Endodermal cell (in vitro differentiated cells): ENCODE results near the gene AHDC1. TPM values are rescaled to one million over a fixed set of nuclear protein-coding genes. Genes with fewer than 3 reads are reported as not detected.

Experiments
- DNase-seq: peaks from one replicate; pipeline ENCODE4 v3.0.0-alpha.2; 2017
- H3K27ac ChIP-seq: 2 replicates; pipeline ENCODE4 v1.5.1; 2013; ENCODE audit warnings: mild to moderate bottlenecking, low read depth, low read length, moderate library complexity
- H3K27me3 ChIP-seq: 2 replicates; pipeline ENCODE4 v1.6.1; 2013; ENCODE audit warnings: mild to moderate bottlenecking, low read length, moderate library complexity; ENCODE audit not compliant: insufficient read depth, control insufficient read depth, poor library complexity, severe bottlenecking
- H3K36me3 ChIP-seq: 2 replicates; pipeline ENCODE4 v1.7.0; 2013; ENCODE audit warnings: mild to moderate bottlenecking, low read length, moderate library complexity; ENCODE audit not compliant: control insufficient read depth, insufficient read depth
- H3K4me1 ChIP-seq: one replicate; pipeline ENCODE4 v1.7.0; 2013; ENCODE audit warnings: low read length; ENCODE audit not compliant: control insufficient read depth, insufficient read depth
- H3K4me3 ChIP-seq: 2 replicates; pipeline ENCODE4 v1.5.1; 2013; ENCODE audit warnings: mild to moderate bottlenecking, low read length, moderate library complexity
- H3K9ac ChIP-seq: 2 replicates; pipeline ENCODE4 v1.6.1; 2013; ENCODE audit warnings: mild to moderate bottlenecking, low read length, moderate library complexity; ENCODE audit not compliant: poor library complexity, severe bottlenecking; ENCODE audit errors: extremely low read depth
- H3K9me3 ChIP-seq: 2 replicates; pipeline ENCODE4 v1.6.1; 2013; ENCODE audit warnings: mild to moderate bottlenecking, low read length, moderate library complexity; ENCODE audit not compliant: control insufficient read depth
- H3K27ac Mint-ChIP-seq: 2 replicates; pipeline ENCODE4 v1.8.0; 2020; ENCODE audit warnings: mixed read lengths
- H3K27me3 Mint-ChIP-seq: 2 replicates; pipeline ENCODE4 v1.8.0; 2021; ENCODE audit warnings: mild to moderate bottlenecking, mixed read lengths; ENCODE audit not compliant: insufficient read depth
- H3K36me3 Mint-ChIP-seq: 2 replicates; pipeline ENCODE4 v1.8.0; 2020; ENCODE audit warnings: low read depth, mixed read lengths
- H3K4me1 Mint-ChIP-seq: 2 replicates; pipeline ENCODE4 v1.8.0; 2020; ENCODE audit warnings: mixed read lengths
- H3K4me3 Mint-ChIP-seq: 2 replicates; pipeline ENCODE4 v1.8.0; 2020; ENCODE audit warnings: mild to moderate bottlenecking, moderate library complexity, mixed read lengths
- H3K9me3 Mint-ChIP-seq: 2 replicates; pipeline ENCODE4 v1.8.0; 2020; ENCODE audit warnings: mild to moderate bottlenecking, mixed read lengths
- WGBS, 2 experiments: methylation state at CpG; one replicate each; pipeline versions ENCODE4 v1.1.5 to v1.1.7; 2013; ENCODE audit warnings: missing lambda C conversion rate in 2 of 2, mixed read lengths in 1 of 2; ENCODE audit not compliant: insufficient coverage in 1 of 2, insufficient read length in 1 of 2; 5-methylcytosine and 5-hydroxymethylcytosine counted together
- total RNA-seq, 2 donors: library from RNA; stranded (reverse); fragmentation: NEBNext Ultra II Directional in 1 of 2; extraction: Animal tissue kit (Norgen Biotek cat#: 25700) in 1 of 2; gene quantifications; 2 replicates in 1 of 2; 3 replicates in 1 of 2; pipeline ENCODE4 v1.2.1, GENCODE V29; 2021
- TF ChIP-seq, protein P1 (sequence below): fragments of 200-600 bp; sonication (generic); conservative IDR thresholded peaks from 2 replicates; pipeline ENCODE4 v1.5.0; 2021; ENCODE audit warnings: antibody characterized with exemption, mild to moderate bottlenecking

Gene AHDC1
- total RNA-seq, 2 donors from 2014 or later = 39.3 to 41.2 TPM

DNA sequence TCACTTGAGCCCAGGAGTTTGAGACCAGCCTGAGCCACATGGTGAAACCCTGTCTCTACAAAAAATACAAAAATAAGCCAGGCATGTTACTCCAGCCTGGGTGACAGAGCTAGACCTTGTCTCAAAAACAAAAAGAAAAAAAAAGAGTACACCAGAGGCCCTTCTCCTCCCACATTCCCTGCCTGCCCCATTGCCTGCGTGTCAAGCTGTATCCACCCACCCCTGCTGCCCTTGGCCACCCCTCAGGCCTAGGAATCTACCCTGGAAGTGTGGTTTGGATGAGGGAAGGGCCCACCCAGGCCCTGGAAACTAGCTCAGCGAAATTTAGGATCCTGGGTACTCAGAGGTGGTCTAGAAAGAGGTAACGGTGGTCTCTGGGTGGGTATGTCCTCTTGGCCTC, 88.3 kb downstream of the AHDC1 start:
- Histone ChIP-seq H3K9ac (no peak overlapping the region), H3K36me3 (no peaks in the 10 kb centered on the region), H3K9me3 (no peaks in the 10 kb centered on the region), H3K4me3 (no peak overlapping the region), H3K27ac (no peak overlapping the region), H3K27me3 (no peaks in the 10 kb centered on the region), H3K4me1 (no peaks in the 10 kb centered on the region)
- peaks cover 12% of the 10 kb centered on the region for H3K4me1 Mint-ChIP-seq
- H3K9me3 Mint-ChIP-seq = no peaks in the 10 kb centered on the region
- no peak for DNase-seq
- no peaks in the 10 kb centered on the region for H3K27me3 Mint-ChIP-seq
- no peak overlapping the region for H3K4me3 Mint-ChIP-seq
- H3K27ac Mint-ChIP-seq = no peak overlapping the region
- 80 to 95% methylated on average over 1 to 3 of the region's 3 CpGs for WGBS, 2 experiments
- no peaks in the 10 kb centered on the region for H3K36me3 Mint-ChIP-seq
- TF ChIP-seq, protein P1, sequence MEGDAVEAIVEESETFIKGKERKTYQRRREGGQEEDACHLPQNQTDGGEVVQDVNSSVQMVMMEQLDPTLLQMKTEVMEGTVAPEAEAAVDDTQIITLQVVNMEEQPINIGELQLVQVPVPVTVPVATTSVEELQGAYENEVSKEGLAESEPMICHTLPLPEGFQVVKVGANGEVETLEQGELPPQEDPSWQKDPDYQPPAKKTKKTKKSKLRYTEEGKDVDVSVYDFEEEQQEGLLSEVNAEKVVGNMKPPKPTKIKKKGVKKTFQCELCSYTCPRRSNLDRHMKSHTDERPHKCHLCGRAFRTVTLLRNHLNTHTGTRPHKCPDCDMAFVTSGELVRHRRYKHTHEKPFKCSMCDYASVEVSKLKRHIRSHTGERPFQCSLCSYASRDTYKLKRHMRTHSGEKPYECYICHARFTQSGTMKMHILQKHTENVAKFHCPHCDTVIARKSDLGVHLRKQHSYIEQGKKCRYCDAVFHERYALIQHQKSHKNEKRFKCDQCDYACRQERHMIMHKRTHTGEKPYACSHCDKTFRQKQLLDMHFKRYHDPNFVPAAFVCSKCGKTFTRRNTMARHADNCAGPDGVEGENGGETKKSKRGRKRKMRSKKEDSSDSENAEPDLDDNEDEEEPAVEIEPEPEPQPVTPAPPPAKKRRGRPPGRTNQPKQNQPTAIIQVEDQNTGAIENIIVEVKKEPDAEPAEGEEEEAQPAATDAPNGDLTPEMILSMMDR = no peak

DNA sequence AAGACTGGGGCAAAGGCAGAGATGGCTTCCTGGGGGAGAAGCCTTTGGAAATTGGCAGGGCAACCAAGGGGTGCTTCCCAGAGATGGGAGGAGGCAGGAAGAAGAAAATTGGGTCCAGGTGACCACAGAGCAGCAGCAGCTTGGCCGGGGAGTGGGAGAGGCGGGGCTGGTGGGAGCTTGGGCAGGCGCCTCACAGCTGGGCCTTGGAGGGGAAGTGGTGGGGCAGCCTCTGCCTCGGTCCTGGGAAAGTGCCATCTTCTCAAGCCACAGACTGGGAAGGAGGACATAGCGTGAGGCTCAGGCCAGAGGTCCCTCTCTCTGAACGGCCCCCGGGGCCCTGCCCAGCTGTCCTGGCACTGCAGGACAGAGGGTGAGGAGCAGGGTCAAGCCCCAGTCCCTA, 90.0 kb downstream of the AHDC1 start:
- no peaks in the 10 kb centered on the region for H3K9me3 Mint-ChIP-seq
- no peak overlapping the region for H3K27ac ChIP-seq
- TF ChIP-seq, protein P1 = no peak

DNA sequence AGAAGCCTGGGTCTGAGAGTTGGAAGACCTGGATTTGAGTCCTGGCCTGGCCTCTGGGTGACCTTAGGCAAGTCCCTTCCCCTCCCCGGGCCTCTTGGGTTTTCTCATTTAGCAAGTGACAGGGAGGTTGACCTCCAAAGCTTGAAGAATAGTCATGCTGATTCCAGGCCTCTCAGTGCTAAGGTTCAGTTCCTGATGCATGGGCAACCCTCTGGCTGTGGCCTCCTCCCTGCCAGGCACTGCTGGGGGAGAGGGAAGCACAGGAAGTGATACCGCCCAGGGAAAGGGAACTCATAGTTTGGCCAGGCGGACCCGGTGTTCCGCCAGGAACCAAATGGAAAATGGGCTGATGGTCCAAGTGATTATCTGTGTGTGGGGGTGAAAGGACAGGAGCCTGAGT, 90.4 kb downstream of the AHDC1 start:
- H3K27me3 Mint-ChIP-seq = no peaks in the 10 kb centered on the region
- H3K36me3 Mint-ChIP-seq = no peaks in the 10 kb centered on the region
- no peaks in the 10 kb centered on the region for H3K9me3 ChIP-seq
- peaks cover 7% of the 10 kb centered on the region for H3K4me1 Mint-ChIP-seq
- H3K27me3 ChIP-seq = no peaks in the 10 kb centered on the region
- no peak overlapping the region for H3K27ac Mint-ChIP-seq
- no peaks in the 10 kb centered on the region for H3K4me1 ChIP-seq
- DNase-seq = peak; percentile 59
- no peaks in the 10 kb centered on the region for H3K9me3 Mint-ChIP-seq
- no peak overlapping the region for H3K9ac ChIP-seq
- no peak overlapping the region for H3K4me3 ChIP-seq
- no peak overlapping the region for H3K4me3 Mint-ChIP-seq
- 75% methylated on average over 5 of the region's 5 CpGs; no CpG with 5 or more reads in 1 of the 2 experiments for WGBS, 2 experiments
- TF ChIP-seq, protein P1 = no peak
- H3K27ac ChIP-seq = no peak overlapping the region
- no peaks in the 10 kb centered on the region for H3K36me3 ChIP-seq

More for the DNA sequence above, 90.0 kb downstream of the AHDC1 start:
- peaks cover 11% of the 10 kb centered on the region for H3K4me1 Mint-ChIP-seq
- no peaks in the 10 kb centered on the region for H3K36me3 Mint-ChIP-seq
- DNase-seq = peak; percentile 53
- H3K27me3 ChIP-seq = no peaks in the 10 kb centered on the region
- H3K27ac Mint-ChIP-seq = no peak overlapping the region
- WGBS, 2 experiments = 81 to 89% methylated on average over 4 to 7 of the region's 7 CpGs
- no peaks in the 10 kb centered on the region for H3K27me3 Mint-ChIP-seq
- no peak overlapping the region for H3K4me3 Mint-ChIP-seq
- no peaks in the 10 kb centered on the region for H3K4me1 ChIP-seq
- no peaks in the 10 kb centered on the region for H3K36me3 ChIP-seq
- no peak overlapping the region for H3K9ac ChIP-seq
- H3K4me3 ChIP-seq = no peak overlapping the region
- no peaks in the 10 kb centered on the region for H3K9me3 ChIP-seq
